ENCODE results near the gene BLID. TPM values are rescaled to one million over a fixed set of nuclear protein-coding genes. Genes with fewer than 3 reads are reported as not detected.

Gene BLID
- total RNA-seq, 1 donor from 2014 or later: not detected

DNA sequence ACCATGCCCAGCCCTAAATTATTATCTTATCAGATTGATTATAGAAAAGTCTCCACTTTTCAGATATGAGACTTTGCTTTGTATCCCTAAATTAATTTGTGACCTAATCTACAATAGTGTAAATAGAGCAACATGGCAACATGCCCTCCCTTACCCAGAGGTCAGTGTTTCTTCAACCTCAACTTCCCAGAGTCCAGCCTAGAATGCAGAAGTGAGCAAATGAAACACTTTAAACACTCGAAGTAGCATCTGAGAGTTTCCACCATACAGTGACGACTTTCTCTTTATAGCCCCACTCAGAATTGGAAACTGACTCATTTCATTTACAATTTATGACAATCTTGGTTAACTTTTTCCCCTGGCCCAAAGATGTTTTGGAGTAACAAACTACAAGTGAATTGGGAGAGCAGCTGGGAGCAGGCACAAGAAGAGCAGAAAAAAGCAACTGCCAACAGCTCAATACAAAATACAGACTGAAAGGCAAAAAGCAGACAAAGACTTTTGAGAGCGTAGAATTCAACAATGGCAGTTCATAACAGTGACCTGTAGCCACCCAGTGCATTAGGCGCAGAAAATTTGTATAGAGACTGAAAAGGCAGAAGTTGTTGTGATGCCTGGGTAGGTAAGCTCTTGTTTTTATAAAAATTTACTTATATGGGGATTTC is 10.1 kb upstream of the BLID start:
- H3K36me3 Mint-ChIP-seq (ENCODE audit: low read depth): no peaks in the 10 kb centered on the region
- DNase-seq (ENCODE audit: low read depth, low spot score): no peak
- peaks cover 7% of the 10 kb centered on the region for H3K9me3 Mint-ChIP-seq
- H3K27ac Mint-ChIP-seq (ENCODE audit: unreplicated experiment): no peak overlapping the region
- no peaks in the 10 kb centered on the region for H3K27me3 Mint-ChIP-seq (ENCODE audit: low read depth)
- TF ChIP-seq, protein P1, sequence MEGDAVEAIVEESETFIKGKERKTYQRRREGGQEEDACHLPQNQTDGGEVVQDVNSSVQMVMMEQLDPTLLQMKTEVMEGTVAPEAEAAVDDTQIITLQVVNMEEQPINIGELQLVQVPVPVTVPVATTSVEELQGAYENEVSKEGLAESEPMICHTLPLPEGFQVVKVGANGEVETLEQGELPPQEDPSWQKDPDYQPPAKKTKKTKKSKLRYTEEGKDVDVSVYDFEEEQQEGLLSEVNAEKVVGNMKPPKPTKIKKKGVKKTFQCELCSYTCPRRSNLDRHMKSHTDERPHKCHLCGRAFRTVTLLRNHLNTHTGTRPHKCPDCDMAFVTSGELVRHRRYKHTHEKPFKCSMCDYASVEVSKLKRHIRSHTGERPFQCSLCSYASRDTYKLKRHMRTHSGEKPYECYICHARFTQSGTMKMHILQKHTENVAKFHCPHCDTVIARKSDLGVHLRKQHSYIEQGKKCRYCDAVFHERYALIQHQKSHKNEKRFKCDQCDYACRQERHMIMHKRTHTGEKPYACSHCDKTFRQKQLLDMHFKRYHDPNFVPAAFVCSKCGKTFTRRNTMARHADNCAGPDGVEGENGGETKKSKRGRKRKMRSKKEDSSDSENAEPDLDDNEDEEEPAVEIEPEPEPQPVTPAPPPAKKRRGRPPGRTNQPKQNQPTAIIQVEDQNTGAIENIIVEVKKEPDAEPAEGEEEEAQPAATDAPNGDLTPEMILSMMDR (conservative IDR thresholded peaks at IDR 0.05): no peak
- no peak overlapping the region for H3K4me3 Mint-ChIP-seq
- H3K4me1 Mint-ChIP-seq: peaks cover 24% of the 10 kb centered on the region

DNA sequence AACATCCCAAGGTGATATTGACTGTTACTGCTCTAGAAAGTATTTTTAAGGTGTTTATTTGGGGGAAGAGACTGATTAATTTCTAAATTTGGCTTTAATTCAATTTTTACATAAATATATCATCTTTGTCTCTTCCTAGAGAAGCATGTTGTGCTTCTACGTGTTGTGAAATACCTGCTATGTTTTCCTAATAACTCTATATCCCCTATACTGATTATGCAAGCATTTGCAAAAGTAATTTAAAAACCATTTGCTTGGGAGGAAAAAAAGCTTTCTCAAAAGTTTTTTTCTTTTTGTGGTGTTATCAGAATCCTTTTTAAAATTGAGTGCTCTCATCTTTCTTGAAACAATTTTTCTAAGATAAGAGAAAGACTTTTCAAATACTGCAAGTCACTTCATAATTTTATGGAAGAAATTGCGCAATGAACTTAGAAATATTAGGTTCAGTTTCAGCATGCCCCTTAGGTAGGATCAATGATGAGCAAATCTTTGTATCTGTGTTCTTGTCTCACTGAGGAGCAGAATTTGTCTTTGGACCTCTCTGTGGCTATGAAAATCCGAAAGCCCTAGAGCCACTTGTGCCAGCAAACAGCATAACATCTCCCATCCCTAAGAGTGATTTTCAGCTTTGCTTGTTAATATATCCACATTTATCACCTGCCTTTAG is 7.4 kb upstream of the BLID start:
- no peaks in the 10 kb centered on the region for H3K36me3 Mint-ChIP-seq (ENCODE audit: low read depth)
- no peaks in the 10 kb centered on the region for H3K27me3 Mint-ChIP-seq (ENCODE audit: low read depth)
- DNase-seq (ENCODE audit: low read depth, low spot score): no peak

DNA sequence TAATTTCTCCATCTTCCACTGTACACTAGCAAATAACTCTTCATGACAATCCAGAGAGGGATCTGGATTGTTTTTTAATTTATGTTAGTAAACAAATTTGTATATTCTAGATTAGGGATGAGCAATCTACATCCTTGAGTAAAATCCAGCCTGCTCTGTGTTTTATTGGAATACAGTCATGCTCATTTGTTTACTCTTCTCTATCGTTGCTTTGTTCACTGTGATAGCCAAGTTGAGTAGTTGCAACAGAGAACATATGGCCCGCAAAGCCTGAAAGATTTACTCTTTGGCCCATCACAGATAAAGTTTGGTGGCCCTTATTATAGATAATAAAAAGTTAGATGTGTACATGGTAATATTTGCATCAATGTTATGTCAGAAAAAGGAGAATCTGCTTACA is 6.2 kb upstream of the BLID start:
- H3K9me3 Mint-ChIP-seq: peaks cover 5% of the 10 kb centered on the region
- TF ChIP-seq, protein P1 (conservative IDR thresholded peaks at IDR 0.05): no peak
- peaks cover 11% of the 10 kb centered on the region for H3K4me1 Mint-ChIP-seq
- no peaks in the 10 kb centered on the region for H3K27me3 Mint-ChIP-seq (ENCODE audit: low read depth)
- DNase-seq (ENCODE audit: low read depth, low spot score): no peak
- no peak overlapping the region for H3K27ac Mint-ChIP-seq (ENCODE audit: unreplicated experiment)
- H3K36me3 Mint-ChIP-seq (ENCODE audit: low read depth): no peaks in the 10 kb centered on the region
- H3K4me3 Mint-ChIP-seq: no peak overlapping the region

More for the DNA sequence above, 7.4 kb upstream of the BLID start:
- Mint-ChIP-seq H3K9me3 (peaks cover 5% of the 10 kb centered on the region), H3K4me1 (peaks cover 18% of the 10 kb centered on the region), H3K4me3 (no peak overlapping the region), H3K27ac (ENCODE audit: unreplicated experiment) (no peak overlapping the region)
- TF ChIP-seq, protein P1 (conservative IDR thresholded peaks at IDR 0.05): no peak

DNA sequence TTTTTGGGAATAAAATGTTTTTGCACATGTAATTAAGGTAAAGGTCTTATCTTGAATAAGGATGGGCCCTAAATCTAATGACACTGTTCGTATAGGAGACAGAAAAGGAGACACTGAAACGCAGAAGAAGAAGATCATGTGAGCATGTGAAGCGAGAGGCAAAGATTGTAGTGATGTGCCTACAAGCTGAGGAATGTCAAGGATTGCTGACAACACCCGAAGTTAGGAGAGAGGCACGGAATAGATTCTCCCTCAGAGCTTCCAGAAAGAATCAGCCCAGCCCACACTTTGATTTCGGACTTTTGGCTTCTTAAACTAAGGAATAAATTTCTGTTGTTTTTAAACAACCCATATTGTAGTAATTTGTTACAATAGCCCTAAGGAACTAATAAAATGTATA is 4.1 kb upstream of the BLID start:
- peaks cover 6% of the 10 kb centered on the region for H3K4me1 Mint-ChIP-seq
- TF ChIP-seq, protein P1 (conservative IDR thresholded peaks at IDR 0.05): no peak
- H3K4me3 Mint-ChIP-seq: no peak overlapping the region
- no peak overlapping the region for H3K27ac Mint-ChIP-seq (ENCODE audit: unreplicated experiment)
- H3K36me3 Mint-ChIP-seq (ENCODE audit: low read depth): no peaks in the 10 kb centered on the region
- DNase-seq (ENCODE audit: low read depth, low spot score): no peak
- H3K9me3 Mint-ChIP-seq: peaks cover 5% of the 10 kb centered on the region
- no peaks in the 10 kb centered on the region for H3K27me3 Mint-ChIP-seq (ENCODE audit: low read depth)

DNA sequence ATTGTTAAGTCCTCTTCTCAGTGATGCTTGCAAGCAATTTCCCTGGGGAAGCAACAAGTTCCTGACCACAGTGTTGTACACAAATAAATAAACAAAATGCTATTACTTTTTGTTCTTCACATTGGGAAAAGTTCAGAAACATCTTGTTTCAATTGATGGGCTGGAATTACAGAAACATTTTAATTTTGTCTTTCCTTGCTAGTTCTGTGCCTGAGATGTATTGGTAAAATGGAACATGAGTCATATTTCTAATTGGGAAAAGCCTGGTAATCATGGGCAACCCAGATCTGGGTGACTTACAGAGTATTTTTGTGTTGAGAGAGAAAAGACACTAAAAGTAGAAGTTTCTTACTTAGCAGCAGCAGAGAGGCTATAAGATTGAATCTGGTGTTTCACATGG is 576 bp upstream of the BLID start:
- peaks cover 6% of the 10 kb centered on the region for H3K4me1 Mint-ChIP-seq
- no peaks in the 10 kb centered on the region for H3K27me3 Mint-ChIP-seq (ENCODE audit: low read depth)
- H3K4me3 Mint-ChIP-seq: no peak overlapping the region
- DNase-seq (ENCODE audit: low read depth, low spot score): no peak
- H3K9me3 Mint-ChIP-seq: peaks cover 3% of the 10 kb centered on the region
- H3K36me3 Mint-ChIP-seq (ENCODE audit: low read depth): no peaks in the 10 kb centered on the region
- TF ChIP-seq, protein P1 (conservative IDR thresholded peaks at IDR 0.05): no peak
- no peak overlapping the region for H3K27ac Mint-ChIP-seq (ENCODE audit: unreplicated experiment)
